Measurements from ENCODE around the gene TMEM225B.

Gene TMEM225B

DNA sequence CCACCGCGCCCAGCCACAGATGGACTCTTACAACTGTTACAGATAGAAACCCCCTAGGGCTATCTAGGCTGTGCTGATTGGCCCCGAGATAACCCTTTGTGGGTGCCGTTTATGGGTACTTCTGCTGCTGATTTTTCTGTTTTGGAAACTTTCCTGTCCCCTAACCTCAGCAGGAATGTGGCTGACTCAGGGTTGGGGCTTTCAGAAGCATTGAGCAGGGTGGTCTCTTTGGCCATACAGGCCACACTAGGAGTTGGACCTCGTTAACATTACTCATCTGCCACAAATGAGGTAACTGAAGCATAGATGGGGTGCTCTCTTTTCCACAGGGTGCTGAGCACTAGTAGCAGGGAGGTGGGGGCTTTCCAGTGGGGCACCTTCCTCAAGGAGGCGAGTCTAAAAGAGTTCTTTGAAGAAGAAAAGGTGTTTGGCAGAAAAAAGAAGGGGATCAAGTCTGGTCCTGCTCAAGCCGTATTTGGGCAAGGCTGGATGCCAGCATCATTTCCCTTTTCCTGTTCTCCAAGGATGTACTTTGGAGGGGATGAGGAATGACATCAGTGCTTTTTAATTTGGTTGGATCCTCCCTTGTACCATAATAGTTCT is 25.1 kb downstream of the TMEM225B start:
- no peaks in the 10 kb centered on the region for H3K27me3 Mint-ChIP-seq (ENCODE audit: low read depth)
- peaks cover 11% of the 10 kb centered on the region for H3K4me1 Mint-ChIP-seq
- TF ChIP-seq, protein P1, sequence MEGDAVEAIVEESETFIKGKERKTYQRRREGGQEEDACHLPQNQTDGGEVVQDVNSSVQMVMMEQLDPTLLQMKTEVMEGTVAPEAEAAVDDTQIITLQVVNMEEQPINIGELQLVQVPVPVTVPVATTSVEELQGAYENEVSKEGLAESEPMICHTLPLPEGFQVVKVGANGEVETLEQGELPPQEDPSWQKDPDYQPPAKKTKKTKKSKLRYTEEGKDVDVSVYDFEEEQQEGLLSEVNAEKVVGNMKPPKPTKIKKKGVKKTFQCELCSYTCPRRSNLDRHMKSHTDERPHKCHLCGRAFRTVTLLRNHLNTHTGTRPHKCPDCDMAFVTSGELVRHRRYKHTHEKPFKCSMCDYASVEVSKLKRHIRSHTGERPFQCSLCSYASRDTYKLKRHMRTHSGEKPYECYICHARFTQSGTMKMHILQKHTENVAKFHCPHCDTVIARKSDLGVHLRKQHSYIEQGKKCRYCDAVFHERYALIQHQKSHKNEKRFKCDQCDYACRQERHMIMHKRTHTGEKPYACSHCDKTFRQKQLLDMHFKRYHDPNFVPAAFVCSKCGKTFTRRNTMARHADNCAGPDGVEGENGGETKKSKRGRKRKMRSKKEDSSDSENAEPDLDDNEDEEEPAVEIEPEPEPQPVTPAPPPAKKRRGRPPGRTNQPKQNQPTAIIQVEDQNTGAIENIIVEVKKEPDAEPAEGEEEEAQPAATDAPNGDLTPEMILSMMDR (IDR thresholded peaks at IDR 0.05; ENCODE audit: unreplicated experiment in 3 of 3), result no peak
- H3K36me3 Mint-ChIP-seq (ENCODE audit: low read depth), result peaks cover 78% of the 10 kb centered on the region
- H3K9me3 Mint-ChIP-seq, result no peaks in the 10 kb centered on the region
- H3K27ac Mint-ChIP-seq, result no peak overlapping the region
- no peak overlapping the region for H3K4me3 Mint-ChIP-seq

DNA sequence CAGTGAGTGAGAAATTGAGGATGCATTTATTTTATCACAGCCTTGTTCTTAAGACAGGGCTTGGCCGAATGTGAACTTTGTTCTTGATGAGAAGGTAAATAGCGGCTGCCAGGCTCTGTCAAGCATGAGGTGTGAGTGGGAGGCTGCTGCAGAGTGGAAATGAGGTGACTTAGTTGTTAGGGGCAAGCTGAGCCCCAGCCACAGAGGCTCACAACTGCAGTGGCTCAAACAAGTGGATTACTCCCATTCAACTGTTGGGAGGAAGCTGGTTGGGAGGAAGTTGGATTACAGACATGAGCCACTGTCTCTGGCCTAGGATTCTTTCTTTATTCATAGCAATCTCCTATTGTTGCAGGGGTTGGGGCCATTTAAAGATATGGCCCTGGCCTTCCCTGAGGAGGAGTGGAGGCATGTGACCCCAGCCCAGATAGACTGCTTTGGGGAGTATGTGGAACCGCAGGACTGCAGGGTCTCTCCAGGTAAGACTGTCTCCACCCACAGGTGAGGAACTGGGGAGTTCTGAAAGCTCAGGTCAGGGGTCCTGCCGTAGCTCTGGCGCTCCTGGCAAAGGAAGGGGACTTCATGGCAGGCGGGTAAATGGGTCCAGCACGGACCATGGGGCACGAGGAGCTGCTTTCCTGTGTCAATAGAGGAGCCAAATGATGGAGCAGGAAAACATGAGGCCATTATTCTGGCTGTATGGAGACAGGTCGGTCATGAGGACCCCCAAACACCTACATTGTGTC is 25.8 kb downstream of the TMEM225B start:
- Mint-ChIP-seq H3K4me1 (peaks cover 4% of the 10 kb centered on the region), H3K27ac (no peak overlapping the region), H3K4me3 (no peak overlapping the region), H3K9me3 (no peaks in the 10 kb centered on the region), H3K36me3 (ENCODE audit: low read depth) (peaks cover 80% of the 10 kb centered on the region), H3K27me3 (ENCODE audit: low read depth) (no peaks in the 10 kb centered on the region)
- TF ChIP-seq, protein P1 (IDR thresholded peaks at IDR 0.05; ENCODE audit: unreplicated experiment in 3 of 3), result no peak

DNA sequence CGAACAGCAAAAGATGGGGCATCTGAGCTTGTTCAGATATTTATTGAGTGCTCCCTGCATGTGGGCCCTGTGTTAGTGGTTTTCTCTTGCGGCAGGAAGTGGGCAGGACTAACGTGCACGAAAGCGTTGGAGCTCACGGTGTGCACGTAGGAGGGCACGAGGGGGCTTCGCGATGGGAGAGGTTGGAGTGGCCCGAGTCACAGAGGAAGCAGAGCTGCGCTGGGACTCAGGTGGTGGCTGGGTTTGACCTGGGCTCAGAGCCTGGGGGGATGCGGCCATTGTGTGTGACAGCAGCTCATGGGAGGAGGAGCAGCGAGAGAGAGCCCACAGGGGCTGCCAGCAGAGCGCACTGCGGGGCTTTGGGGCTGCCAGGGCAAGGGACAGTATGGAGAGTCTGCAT is 26.4 kb downstream of the TMEM225B start:
- peaks cover 79% of the 10 kb centered on the region for H3K36me3 Mint-ChIP-seq (ENCODE audit: low read depth)
- H3K27ac Mint-ChIP-seq, result no peak overlapping the region
- no peaks in the 10 kb centered on the region for H3K9me3 Mint-ChIP-seq
- TF ChIP-seq, protein P1 (IDR thresholded peaks at IDR 0.05; ENCODE audit: unreplicated experiment in 3 of 3), result no peak
- H3K4me3 Mint-ChIP-seq, result no peak overlapping the region
- no peaks in the 10 kb centered on the region for H3K4me1 Mint-ChIP-seq
- H3K27me3 Mint-ChIP-seq (ENCODE audit: low read depth), result no peaks in the 10 kb centered on the region

DNA sequence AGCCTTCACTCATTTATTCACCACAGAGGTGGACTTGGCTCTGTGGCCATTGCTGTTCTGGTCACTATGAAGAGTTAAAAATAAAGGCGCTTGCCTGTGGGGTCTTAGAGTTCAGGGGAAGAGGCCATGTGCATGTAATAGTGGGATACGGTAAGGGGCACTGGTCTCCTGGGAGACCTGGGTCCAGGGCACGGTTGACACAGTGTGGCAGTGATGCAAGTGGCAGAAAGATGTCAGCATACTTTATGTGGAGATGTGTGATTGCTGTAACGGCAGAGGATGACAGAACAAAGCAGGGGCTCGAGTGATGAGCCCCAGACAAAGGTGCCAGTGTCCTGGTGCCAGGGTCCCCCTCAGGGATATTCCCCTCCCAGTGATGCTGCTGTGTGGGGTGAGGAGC is 27.3 kb downstream of the TMEM225B start:
- no peaks in the 10 kb centered on the region for H3K4me1 Mint-ChIP-seq
- H3K36me3 Mint-ChIP-seq (ENCODE audit: low read depth), result peaks cover 78% of the 10 kb centered on the region

DNA sequence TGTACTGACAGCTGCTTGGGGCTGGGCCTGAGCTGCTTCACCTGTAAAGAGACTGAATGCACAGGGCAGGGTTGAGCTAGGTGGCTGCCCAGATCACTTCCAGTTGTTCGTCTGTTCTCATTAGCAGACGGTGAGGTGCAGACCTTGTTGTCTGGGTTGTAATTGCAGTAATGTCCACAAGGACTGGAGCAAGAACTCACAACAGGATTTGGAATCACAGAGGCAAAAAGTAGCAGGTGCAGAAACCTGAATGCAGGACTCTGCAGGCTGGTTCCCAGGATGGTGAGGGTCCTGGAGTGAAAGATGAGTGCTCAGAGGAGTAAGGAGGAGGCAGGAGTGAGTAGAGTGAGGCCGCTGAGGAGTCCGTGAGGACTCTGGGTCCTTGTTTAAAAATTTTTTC is 27.9 kb downstream of the TMEM225B start:
- H3K36me3 Mint-ChIP-seq (ENCODE audit: low read depth), result peaks cover 78% of the 10 kb centered on the region
- H3K4me3 Mint-ChIP-seq, result no peak overlapping the region
- TF ChIP-seq, protein P1 (IDR thresholded peaks at IDR 0.05; ENCODE audit: unreplicated experiment in 3 of 3), result no peak
- H3K9me3 Mint-ChIP-seq, result no peaks in the 10 kb centered on the region
- H3K4me1 Mint-ChIP-seq, result no peaks in the 10 kb centered on the region
- no peaks in the 10 kb centered on the region for H3K27me3 Mint-ChIP-seq (ENCODE audit: low read depth)
- no peak overlapping the region for H3K27ac Mint-ChIP-seq

More for the DNA sequence above, 27.3 kb downstream of the TMEM225B start:
- H3K9me3 Mint-ChIP-seq, result no peaks in the 10 kb centered on the region
- no peak overlapping the region for H3K27ac Mint-ChIP-seq
- TF ChIP-seq, protein P1 (IDR thresholded peaks at IDR 0.05; ENCODE audit: unreplicated experiment in 3 of 3), result no peak
- no peak overlapping the region for H3K4me3 Mint-ChIP-seq
- H3K27me3 Mint-ChIP-seq (ENCODE audit: low read depth), result no peaks in the 10 kb centered on the region

DNA sequence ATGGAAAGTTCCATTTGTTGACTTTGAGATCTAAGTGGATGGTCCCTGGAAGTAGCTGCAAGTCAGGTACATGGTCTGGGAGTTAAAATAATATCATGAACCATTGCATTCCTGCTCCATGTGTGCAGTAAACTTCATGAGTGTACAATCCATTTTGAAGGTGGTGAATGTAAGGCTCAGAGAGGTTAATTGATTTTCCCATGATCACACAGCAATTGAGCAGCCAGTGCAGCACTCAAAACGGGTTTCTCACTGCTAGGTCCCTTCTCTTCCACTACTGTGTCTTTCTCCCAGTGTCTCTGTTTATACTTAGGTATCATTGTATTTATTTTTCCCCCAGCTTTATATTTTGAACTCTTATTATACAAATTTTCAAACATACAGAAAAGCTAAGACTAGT is 28.6 kb downstream of the TMEM225B start:
- H3K4me3 Mint-ChIP-seq, result no peak overlapping the region
- H3K36me3 Mint-ChIP-seq (ENCODE audit: low read depth), result peaks cover 78% of the 10 kb centered on the region
- no peak overlapping the region for H3K27ac Mint-ChIP-seq
- peaks cover 4% of the 10 kb centered on the region for H3K4me1 Mint-ChIP-seq
- TF ChIP-seq, protein P1 (IDR thresholded peaks at IDR 0.05; ENCODE audit: unreplicated experiment in 3 of 3), result no peak
- H3K27me3 Mint-ChIP-seq (ENCODE audit: low read depth), result no peaks in the 10 kb centered on the region
- H3K9me3 Mint-ChIP-seq, result no peaks in the 10 kb centered on the region
